A673 (cell line): ENCODE measurements around the gene PAQR9. TPM values are rescaled to one million over a fixed set of nuclear protein-coding genes. Genes with fewer than 3 reads are reported as not detected.

Experiments
- BruUV-seq: library from RNA; stranded (reverse); fragments of 400-500 nt; replicated peaks from 2 replicates; lab custom pipeline; 2021; lab: Mats Ljungman, UMichigan
- CTCF ChIA-PET: fragments of 300-600 bp; sonication (Branson Sonifier 250); formaldehyde crosslinking; loops from one replicate; lab custom pipeline; 2022; ENCODE audit warnings: antibody characterized with exemption; lab: Charles Lee
- POLR2A ChIA-PET: fragments of 300-600 bp; sonication (Branson Sonifier 250); formaldehyde crosslinking; loops from one replicate; lab custom pipeline; 2022; ENCODE audit warnings: antibody characterized with exemption; ENCODE audit not compliant: low non-redundant PET; lab: Charles Lee
- DNase-seq: peaks from one replicate; pipeline ENCODE4 v3.0.0-alpha.2; 2015; ENCODE audit warnings: low spot score
- H3K27ac ChIP-seq: fragments of 200-600 bp; sonication (generic); 2 replicates; pipeline ENCODE4 v1.5.1; 2016; ENCODE audit warnings: mixed run types, low read depth, mild to moderate bottlenecking, mixed read lengths, antibody characterized with exemption, low read length; ENCODE audit not compliant: poor library complexity, severe bottlenecking
- H3K27me3 ChIP-seq: fragments of 200-600 bp; sonication (generic); replicated peaks from 2 replicates; pipeline ENCODE4 v1.6.1; 2017; ENCODE audit warnings: mixed run types, low read depth, mild to moderate bottlenecking, mixed read lengths, antibody characterized with exemption, low read length; ENCODE audit not compliant: insufficient read depth, poor library complexity
- H3K36me3 ChIP-seq: fragments of 200-600 bp; sonication (generic); 2 replicates; pipeline ENCODE4 v1.6.1; 2016; ENCODE audit warnings: mixed run types, mild to moderate bottlenecking, mixed read lengths, antibody characterized with exemption, low read length; ENCODE audit not compliant: insufficient read depth, poor library complexity, severe bottlenecking
- H3K4me1 ChIP-seq: fragments of 200-600 bp; sonication (generic); 2 replicates; pipeline ENCODE4 v1.6.1; 2017; ENCODE audit warnings: mixed run types, mild to moderate bottlenecking, mixed read lengths, antibody characterized with exemption, low read length; ENCODE audit not compliant: insufficient read depth, poor library complexity, severe bottlenecking
- H3K4me3 ChIP-seq: fragments of 200-600 bp; sonication (generic); 2 replicates; pipeline ENCODE4 v1.5.1; 2016; ENCODE audit warnings: low read depth, mixed run types, mild to moderate bottlenecking, mixed read lengths, low read length; ENCODE audit not compliant: poor library complexity, severe bottlenecking
- H3K9me3 ChIP-seq: fragments of 200-600 bp; sonication (generic); 2 replicates; pipeline ENCODE4 v1.6.1; 2016; ENCODE audit warnings: mixed run types, low read depth, mild to moderate bottlenecking, mixed read lengths, antibody characterized with exemption, low read length; ENCODE audit not compliant: poor library complexity, severe bottlenecking
- EZH2 ChIP-seq: fragments of 200-600 bp; sonication (generic); IDR thresholded peaks from 2 replicates; pipeline ENCODE4 v1.6.1; 2017; ENCODE audit warnings: borderline replicate concordance, low read depth, mild to moderate bottlenecking, mixed read lengths, antibody characterized with exemption, low read length; ENCODE audit not compliant: poor library complexity, severe bottlenecking
- intact Hi-C: fragments of 100-400 bp; cut with micrococcal nuclease; formaldehyde crosslinking; loops from one replicate; pipeline ENCODE4 v1.10.0; 2022; ENCODE audit not compliant: unreplicated experiment
- total RNA-seq: library from RNA; stranded (reverse); gene quantifications from 2 replicates; pipeline ENCODE4 v1.2.3, GENCODE V29; 2021
- TF ChIP-seq, protein P1 (sequence below): fragments of 300-800, 200-600 bp; sonication (generic); conservative IDR thresholded peaks from 2 replicates; pipeline ENCODE4 v1.5.1; 2017; ENCODE audit warnings: low read depth, mild to moderate bottlenecking, antibody characterized with exemption, low read length, moderate library complexity, mixed read lengths

PAQR9 gene
- total RNA-seq, 1 experiment from 2014 or later, result 0.19 TPM

GRCh38 chr3:142926368-142926944, 37.0 kb downstream of the PAQR9 start:
- Histone ChIP-seq H3K4me3 (no peak overlapping the region), H3K4me1 (no peaks in the 10 kb centered on the region), H3K36me3 (no peaks in the 10 kb centered on the region), H3K27me3 (no peaks in the 10 kb centered on the region), H3K27ac (no peak overlapping the region), H3K9me3 (no peaks in the 10 kb centered on the region)
- no peak for DNase-seq
- POLR2A ChIA-PET, result no interaction called here
- intact Hi-C loops, result no loop called here
- TF ChIP-seq EZH2, result no peak
- TF ChIP-seq, protein P1, sequence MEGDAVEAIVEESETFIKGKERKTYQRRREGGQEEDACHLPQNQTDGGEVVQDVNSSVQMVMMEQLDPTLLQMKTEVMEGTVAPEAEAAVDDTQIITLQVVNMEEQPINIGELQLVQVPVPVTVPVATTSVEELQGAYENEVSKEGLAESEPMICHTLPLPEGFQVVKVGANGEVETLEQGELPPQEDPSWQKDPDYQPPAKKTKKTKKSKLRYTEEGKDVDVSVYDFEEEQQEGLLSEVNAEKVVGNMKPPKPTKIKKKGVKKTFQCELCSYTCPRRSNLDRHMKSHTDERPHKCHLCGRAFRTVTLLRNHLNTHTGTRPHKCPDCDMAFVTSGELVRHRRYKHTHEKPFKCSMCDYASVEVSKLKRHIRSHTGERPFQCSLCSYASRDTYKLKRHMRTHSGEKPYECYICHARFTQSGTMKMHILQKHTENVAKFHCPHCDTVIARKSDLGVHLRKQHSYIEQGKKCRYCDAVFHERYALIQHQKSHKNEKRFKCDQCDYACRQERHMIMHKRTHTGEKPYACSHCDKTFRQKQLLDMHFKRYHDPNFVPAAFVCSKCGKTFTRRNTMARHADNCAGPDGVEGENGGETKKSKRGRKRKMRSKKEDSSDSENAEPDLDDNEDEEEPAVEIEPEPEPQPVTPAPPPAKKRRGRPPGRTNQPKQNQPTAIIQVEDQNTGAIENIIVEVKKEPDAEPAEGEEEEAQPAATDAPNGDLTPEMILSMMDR, result no peak
- BruUV-seq, result no TSS peak
- CTCF ChIA-PET, result no interaction called here

DNA sequence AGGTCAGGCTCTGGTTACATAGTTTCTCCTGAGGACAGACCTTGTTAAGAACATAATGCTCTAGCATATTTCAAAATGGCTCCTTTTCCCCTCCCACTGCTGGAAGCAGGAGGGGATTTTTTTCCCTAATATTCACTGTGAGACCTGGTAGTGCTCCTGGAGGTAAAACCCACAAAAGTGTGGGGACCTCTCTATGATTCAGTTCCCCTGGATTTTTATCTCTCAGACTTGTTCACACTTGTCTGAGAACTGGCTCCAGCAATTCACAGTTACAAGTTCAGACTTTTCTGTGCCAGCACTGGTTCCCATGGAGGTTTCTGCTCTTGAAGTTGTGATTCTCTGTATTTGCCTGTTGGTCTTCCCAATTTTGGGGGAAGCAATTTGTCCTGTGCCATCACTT, 38.3 kb downstream of the PAQR9 start:
- CTCF ChIA-PET, result no interaction called here
- intact Hi-C loops, result no loop called here

DNA sequence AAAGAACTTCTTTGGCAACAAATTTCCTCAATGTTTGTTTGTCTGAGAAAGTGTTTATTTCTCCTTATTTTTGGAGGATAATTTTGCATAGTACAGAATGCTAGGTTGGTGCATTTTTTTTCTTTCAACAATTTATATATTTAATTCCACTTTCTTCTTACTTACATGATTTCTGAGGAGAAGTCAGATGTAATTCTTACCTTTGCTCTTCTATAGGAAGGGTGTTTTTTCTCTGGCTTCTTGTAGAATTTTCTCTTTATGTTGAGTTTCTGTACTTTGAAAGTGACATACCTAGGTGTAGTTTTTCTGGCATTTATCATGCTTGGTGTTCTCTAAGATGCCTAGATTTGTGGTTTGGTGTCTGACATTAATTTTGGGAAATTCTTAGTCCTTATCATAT, 39.8 kb downstream of the PAQR9 start:
- TF ChIP-seq EZH2, result no peak
- TF ChIP-seq, protein P1, result no peak
- ChIA-PET CTCF (no interaction called here), POLR2A (no interaction called here)
- Histone ChIP-seq H3K36me3 (no peaks in the 10 kb centered on the region), H3K9me3 (no peaks in the 10 kb centered on the region), H3K27me3 (no peaks in the 10 kb centered on the region), H3K27ac (no peak overlapping the region), H3K4me1 (no peaks in the 10 kb centered on the region), H3K4me3 (no peak overlapping the region)
- intact Hi-C loops, result no loop called here
- no TSS peak for BruUV-seq
- no peak for DNase-seq

More for the DNA sequence above, 38.3 kb downstream of the PAQR9 start:
- Histone ChIP-seq H3K4me3 (no peak overlapping the region), H3K27me3 (no peaks in the 10 kb centered on the region), H3K9me3 (no peaks in the 10 kb centered on the region), H3K27ac (no peak overlapping the region), H3K36me3 (no peaks in the 10 kb centered on the region), H3K4me1 (no peaks in the 10 kb centered on the region)
- POLR2A ChIA-PET, result no interaction called here
- no peak for DNase-seq
- TF ChIP-seq, protein P1, result no peak
- no peak for TF ChIP-seq EZH2
- BruUV-seq, result no TSS peak
